ENCODE data around the gene AR. TPM values are rescaled to one million over a fixed set of nuclear protein-coding genes. Genes with fewer than 3 reads are reported as not detected.
A peak's percentile ranks its signal among the peaks of the same experiment; 100 is the strongest.

Gene AR
- total RNA-seq, 1 donor from 2014 or later, result 6.3 TPM

DNA sequence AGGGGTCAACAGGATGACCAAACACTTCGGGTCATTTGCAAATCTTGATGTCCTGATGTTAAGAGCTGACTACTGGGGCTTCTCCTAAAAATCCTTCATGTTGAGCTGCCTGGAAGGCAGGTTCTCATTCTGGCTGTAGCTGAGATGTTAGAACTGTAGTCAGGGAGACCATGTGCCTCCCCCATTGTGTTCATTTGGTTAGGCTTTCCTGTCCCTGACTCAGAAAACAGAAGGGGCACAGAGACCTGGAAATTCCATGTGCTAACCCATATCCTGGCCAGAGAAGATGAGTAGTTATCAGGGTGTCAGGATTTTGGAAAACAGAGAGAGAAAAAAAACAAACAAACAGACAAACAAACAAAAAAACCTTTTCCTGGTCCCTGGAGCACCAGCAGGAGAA, 177.5 kb downstream of the AR start:
- no peaks in the 10 kb centered on the region for H3K4me1 Mint-ChIP-seq
- peaks cover 12% of the 10 kb centered on the region for H3K9me3 Mint-ChIP-seq
- TF ChIP-seq, protein P1, sequence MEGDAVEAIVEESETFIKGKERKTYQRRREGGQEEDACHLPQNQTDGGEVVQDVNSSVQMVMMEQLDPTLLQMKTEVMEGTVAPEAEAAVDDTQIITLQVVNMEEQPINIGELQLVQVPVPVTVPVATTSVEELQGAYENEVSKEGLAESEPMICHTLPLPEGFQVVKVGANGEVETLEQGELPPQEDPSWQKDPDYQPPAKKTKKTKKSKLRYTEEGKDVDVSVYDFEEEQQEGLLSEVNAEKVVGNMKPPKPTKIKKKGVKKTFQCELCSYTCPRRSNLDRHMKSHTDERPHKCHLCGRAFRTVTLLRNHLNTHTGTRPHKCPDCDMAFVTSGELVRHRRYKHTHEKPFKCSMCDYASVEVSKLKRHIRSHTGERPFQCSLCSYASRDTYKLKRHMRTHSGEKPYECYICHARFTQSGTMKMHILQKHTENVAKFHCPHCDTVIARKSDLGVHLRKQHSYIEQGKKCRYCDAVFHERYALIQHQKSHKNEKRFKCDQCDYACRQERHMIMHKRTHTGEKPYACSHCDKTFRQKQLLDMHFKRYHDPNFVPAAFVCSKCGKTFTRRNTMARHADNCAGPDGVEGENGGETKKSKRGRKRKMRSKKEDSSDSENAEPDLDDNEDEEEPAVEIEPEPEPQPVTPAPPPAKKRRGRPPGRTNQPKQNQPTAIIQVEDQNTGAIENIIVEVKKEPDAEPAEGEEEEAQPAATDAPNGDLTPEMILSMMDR (conservative IDR thresholded peaks at IDR 0.05), result no peak
- no peaks in the 10 kb centered on the region for H3K27me3 Mint-ChIP-seq (ENCODE audit: low read depth)
- H3K27ac Mint-ChIP-seq (ENCODE audit: unreplicated experiment), result no peak overlapping the region
- no peak overlapping the region for H3K4me3 Mint-ChIP-seq
- DNase-seq (ENCODE audit: low read depth, low spot score), result no peak
- H3K36me3 Mint-ChIP-seq (ENCODE audit: low read depth), result peaks cover 36% of the 10 kb centered on the region

DNA sequence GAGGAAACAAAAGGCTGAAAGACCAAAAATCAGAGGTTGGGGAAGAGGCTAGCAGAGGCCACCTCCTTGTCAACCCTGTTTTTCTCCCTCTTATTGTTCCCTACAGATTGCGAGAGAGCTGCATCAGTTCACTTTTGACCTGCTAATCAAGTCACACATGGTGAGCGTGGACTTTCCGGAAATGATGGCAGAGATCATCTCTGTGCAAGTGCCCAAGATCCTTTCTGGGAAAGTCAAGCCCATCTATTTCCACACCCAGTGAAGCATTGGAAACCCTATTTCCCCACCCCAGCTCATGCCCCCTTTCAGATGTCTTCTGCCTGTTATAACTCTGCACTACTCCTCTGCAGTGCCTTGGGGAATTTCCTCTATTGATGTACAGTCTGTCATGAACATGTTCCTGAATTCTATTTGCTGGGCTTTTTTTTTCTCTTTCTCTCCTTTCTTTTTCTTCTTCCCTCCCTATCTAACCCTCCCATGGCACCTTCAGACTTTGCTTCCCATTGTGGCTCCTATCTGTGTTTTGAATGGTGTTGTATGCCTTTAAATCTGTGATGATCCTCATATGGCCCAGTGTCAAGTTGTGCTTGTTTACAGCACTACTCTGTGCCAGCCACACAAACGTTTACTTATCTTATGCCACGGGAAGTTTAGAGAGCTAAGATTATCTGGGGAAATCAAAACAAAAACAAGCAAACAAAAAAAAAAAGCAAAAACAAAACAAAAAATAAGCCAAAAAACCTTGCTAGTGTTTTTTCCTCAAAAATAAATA, 179.9 kb downstream of the AR start:
- peaks cover 39% of the 10 kb centered on the region for H3K36me3 Mint-ChIP-seq (ENCODE audit: low read depth)
- no peak for DNase-seq (ENCODE audit: low read depth, low spot score)
- H3K4me3 Mint-ChIP-seq, result no peak overlapping the region
- peaks cover 10% of the 10 kb centered on the region for H3K9me3 Mint-ChIP-seq
- H3K27ac Mint-ChIP-seq (ENCODE audit: unreplicated experiment), result peak overlapping the region; percentile 84
- TF ChIP-seq, protein P1 (conservative IDR thresholded peaks at IDR 0.05), result no peak
- no peaks in the 10 kb centered on the region for H3K27me3 Mint-ChIP-seq (ENCODE audit: low read depth)
- H3K4me1 Mint-ChIP-seq, result no peaks in the 10 kb centered on the region

DNA sequence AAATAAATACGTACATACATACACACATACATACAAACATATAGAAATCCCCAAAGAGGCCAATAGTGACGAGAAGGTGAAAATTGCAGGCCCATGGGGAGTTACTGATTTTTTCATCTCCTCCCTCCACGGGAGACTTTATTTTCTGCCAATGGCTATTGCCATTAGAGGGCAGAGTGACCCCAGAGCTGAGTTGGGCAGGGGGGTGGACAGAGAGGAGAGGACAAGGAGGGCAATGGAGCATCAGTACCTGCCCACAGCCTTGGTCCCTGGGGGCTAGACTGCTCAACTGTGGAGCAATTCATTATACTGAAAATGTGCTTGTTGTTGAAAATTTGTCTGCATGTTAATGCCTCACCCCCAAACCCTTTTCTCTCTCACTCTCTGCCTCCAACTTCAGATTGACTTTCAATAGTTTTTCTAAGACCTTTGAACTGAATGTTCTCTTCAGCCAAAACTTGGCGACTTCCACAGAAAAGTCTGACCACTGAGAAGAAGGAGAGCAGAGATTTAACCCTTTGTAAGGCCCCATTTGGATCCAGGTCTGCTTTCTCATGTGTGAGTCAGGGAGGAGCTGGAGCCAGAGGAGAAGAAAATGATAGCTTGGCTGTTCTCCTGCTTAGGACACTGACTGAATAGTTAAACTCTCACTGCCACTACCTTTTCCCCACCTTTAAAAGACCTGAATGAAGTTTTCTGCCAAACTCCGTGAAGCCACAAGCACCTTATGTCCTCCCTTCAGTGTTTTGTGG, 180.7 kb downstream of the AR start:
- no peak overlapping the region for H3K4me3 Mint-ChIP-seq
- H3K27ac Mint-ChIP-seq (ENCODE audit: unreplicated experiment), result no peak overlapping the region
- H3K9me3 Mint-ChIP-seq, result peaks cover 5% of the 10 kb centered on the region
- no peaks in the 10 kb centered on the region for H3K27me3 Mint-ChIP-seq (ENCODE audit: low read depth)
- peaks cover 34% of the 10 kb centered on the region for H3K36me3 Mint-ChIP-seq (ENCODE audit: low read depth)
- H3K4me1 Mint-ChIP-seq, result no peaks in the 10 kb centered on the region
- TF ChIP-seq, protein P1 (conservative IDR thresholded peaks at IDR 0.05), result no peak
- no peak for DNase-seq (ENCODE audit: low read depth, low spot score)

DNA sequence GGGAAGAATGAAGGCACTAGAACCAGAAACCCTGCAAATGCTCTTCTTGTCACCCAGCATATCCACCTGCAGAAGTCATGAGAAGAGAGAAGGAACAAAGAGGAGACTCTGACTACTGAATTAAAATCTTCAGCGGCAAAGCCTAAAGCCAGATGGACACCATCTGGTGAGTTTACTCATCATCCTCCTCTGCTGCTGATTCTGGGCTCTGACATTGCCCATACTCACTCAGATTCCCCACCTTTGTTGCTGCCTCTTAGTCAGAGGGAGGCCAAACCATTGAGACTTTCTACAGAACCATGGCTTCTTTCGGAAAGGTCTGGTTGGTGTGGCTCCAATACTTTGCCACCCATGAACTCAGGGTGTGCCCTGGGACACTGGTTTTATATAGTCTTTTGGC, 181.7 kb downstream of the AR start:
- Mint-ChIP-seq H3K27ac (ENCODE audit: unreplicated experiment) (no peak overlapping the region), H3K4me3 (no peak overlapping the region), H3K36me3 (ENCODE audit: low read depth) (peaks cover 27% of the 10 kb centered on the region), H3K27me3 (ENCODE audit: low read depth) (no peaks in the 10 kb centered on the region), H3K9me3 (no peaks in the 10 kb centered on the region), H3K4me1 (no peaks in the 10 kb centered on the region)
- TF ChIP-seq, protein P1 (conservative IDR thresholded peaks at IDR 0.05), result no peak
- no peak for DNase-seq (ENCODE audit: low read depth, low spot score)

DNA sequence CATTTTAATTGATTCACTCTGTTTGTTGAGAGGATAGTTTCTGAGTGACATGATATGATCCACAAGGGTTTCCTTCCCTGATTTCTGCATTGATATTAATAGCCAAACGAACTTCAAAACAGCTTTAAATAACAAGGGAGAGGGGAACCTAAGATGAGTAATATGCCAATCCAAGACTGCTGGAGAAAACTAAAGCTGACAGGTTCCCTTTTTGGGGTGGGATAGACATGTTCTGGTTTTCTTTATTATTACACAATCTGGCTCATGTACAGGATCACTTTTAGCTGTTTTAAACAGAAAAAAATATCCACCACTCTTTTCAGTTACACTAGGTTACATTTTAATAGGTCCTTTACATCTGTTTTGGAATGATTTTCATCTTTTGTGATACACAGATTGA, 182.2 kb downstream of the AR start:
- H3K4me1 Mint-ChIP-seq, result no peaks in the 10 kb centered on the region
- H3K36me3 Mint-ChIP-seq (ENCODE audit: low read depth), result peaks cover 22% of the 10 kb centered on the region
- no peaks in the 10 kb centered on the region for H3K9me3 Mint-ChIP-seq
- TF ChIP-seq, protein P1 (conservative IDR thresholded peaks at IDR 0.05), result no peak
- H3K27me3 Mint-ChIP-seq (ENCODE audit: low read depth), result no peaks in the 10 kb centered on the region
- H3K27ac Mint-ChIP-seq (ENCODE audit: unreplicated experiment), result no peak overlapping the region
- H3K4me3 Mint-ChIP-seq, result no peak overlapping the region
- no peak for DNase-seq (ENCODE audit: low read depth, low spot score)

Data from neural crest cell (in vitro differentiated cells).